A172 (cell line): Measurements from ENCODE around the gene FRYL. TPM values are rescaled to one million over a fixed set of nuclear protein-coding genes. Genes with fewer than 3 reads are reported as not detected.
"Not testable (repeated sequence)": the region's sequence is repeated elsewhere in the genome, so short reads cannot be mapped to it uniquely, and the experiment has no call there.

Experiments used
- DNase-seq: peaks from one replicate; pipeline ENCODE4 v3.0.0-alpha.2; 2015; ENCODE audit warnings: low spot score
- total RNA-seq: library from RNA; depleted of rRNA; stranded (reverse); fragments of >200 nt; shearing (Covaris generic); gene quantifications from 2 replicates; pipeline ENCODE4 v1.2.3, GENCODE V29; 2014; rRNA removed

Gene FRYL
- total RNA-seq: 25.8 and 30.0 TPM in 2 replicates

- peak; percentile 99 for DNase-seq
These were observed at the start of gene FRYL for GRCh38 chr4:48779998-48780864. FRYL (minus strand) TSS chr4:48780279; CDS start chr4:48634410, 145,869 bp downstream.

- no peak for DNase-seq
These were observed 47.5 kb upstream of the FRYL start for GRCh38 chr4:48827622-48828021.

GRCh38 chr4:48821431-48821830 lies 41.4 kb upstream of the FRYL start:
- DNase-seq: not testable (repeated sequence)

- DNase-seq: no peak
These were observed 36.9 kb upstream of the FRYL start for GRCh38 chr4:48816971-48817370.

GRCh38 chr4:48816297-48816696 lies 36.2 kb upstream of the FRYL start:
- DNase-seq: not testable (repeated sequence)

- DNase-seq: no peak
These were observed 35.4 kb upstream of the FRYL start for GRCh38 chr4:48815483-48815882.

GRCh38 chr4:48813964-48814363 lies 33.9 kb upstream of the FRYL start:
- no peak for DNase-seq

- no peak for DNase-seq
These were observed 32.8 kb upstream of the FRYL start for GRCh38 chr4:48812866-48813265.

- no peak for DNase-seq
These were observed 24.7 kb upstream of the FRYL start for GRCh38 chr4:48804584-48805301.

GRCh38 chr4:48801016-48801715 lies 21.1 kb upstream of the FRYL start:
- DNase-seq: no peak

GRCh38 chr4:48800155-48800554 lies 20.1 kb upstream of the FRYL start:
- DNase-seq: not testable (repeated sequence)

GRCh38 chr4:48799157-48799556 lies 19.1 kb upstream of the FRYL start:
- DNase-seq: peak; percentile 2

- no peak for DNase-seq
These were observed 18.0 kb upstream of the FRYL start for GRCh38 chr4:48798117-48798516.

GRCh38 chr4:48796927-48797679 lies 17.0 kb upstream of the FRYL start:
- DNase-seq: no peak

- DNase-seq: no peak
These were observed 16.3 kb upstream of the FRYL start for GRCh38 chr4:48796191-48796926.

GRCh38 chr4:48795108-48795507 lies 15.0 kb upstream of the FRYL start:
- no peak for DNase-seq

GRCh38 chr4:48792348-48793006 lies 12.4 kb upstream of the FRYL start:
- no peak for DNase-seq

- no peak for DNase-seq
These were observed 11.2 kb upstream of the FRYL start for GRCh38 chr4:48791313-48791712.

- no peak for DNase-seq
These were observed 10.5 kb upstream of the FRYL start for GRCh38 chr4:48790561-48790960.

- DNase-seq: no peak
These were observed 7.0 kb upstream of the FRYL start for GRCh38 chr4:48787056-48787455.
